NB4 (cell line): Measurements from ENCODE around the gene NCOA3.
A peak's percentile ranks its signal among the peaks of the same experiment; 100 is the strongest.

Experiments
- DNase-seq: peaks from one replicate; pipeline ENCODE4 v3.0.0; 2010; ENCODE audit warnings: low read depth
- H3K4me3 ChIP-seq: one replicate; pipeline ENCODE4 v1.5.1; 2011; ENCODE audit warnings: mild to moderate bottlenecking, low read depth, low read length, moderate library complexity
- CTCF ChIP-seq: IDR thresholded peaks from one replicate; pipeline ENCODE4 v1.5.1; 2012; ENCODE audit warnings: low read depth, low read length
- MAX ChIP-seq: IDR thresholded peaks from 2 replicates; pipeline ENCODE4 v1.6.1; 2011; ENCODE audit warnings: low read depth, low read length
- MYC ChIP-seq: IDR thresholded peaks from 2 replicates; pipeline ENCODE4 v1.6.1; 2011; ENCODE audit warnings: low read depth, low read length
- POLR2A ChIP-seq: IDR thresholded peaks from 2 replicates; pipeline ENCODE4 v1.6.1; 2011; ENCODE audit warnings: mild to moderate bottlenecking; ENCODE audit not compliant: insufficient read length; ENCODE audit errors: extremely low read depth

The NCOA3 gene

GRCh38 chr20:47676219-47676721 is 174.6 kb downstream of the NCOA3 start:
- TF ChIP-seq MYC (no peak), POLR2A (no peak), MAX (no peak), CTCF (no peak)
- no peak for DNase-seq
- no peak overlapping the region for H3K4me3 ChIP-seq

GRCh38 chr20:47676912-47677634 is 175.4 kb downstream of the NCOA3 start:
- peak; percentile 26 for DNase-seq
- TF ChIP-seq MYC (no peak), MAX (no peak), CTCF (no peak)
- no peak overlapping the region for H3K4me3 ChIP-seq

GRCh38 chr20:47677635-47678453 is 176.2 kb downstream of the NCOA3 start:
- H3K4me3 ChIP-seq, result no peak overlapping the region
- peak; percentile 65 for DNase-seq

GRCh38 chr20:47678536-47678935 is 176.8 kb downstream of the NCOA3 start:
- DNase-seq, result no peak
- no peak for TF ChIP-seq POLR2A
- no peak for TF ChIP-seq CTCF
- TF ChIP-seq MAX, result no peak
- H3K4me3 ChIP-seq, result no peak overlapping the region

More at GRCh38 chr20:47677635-47678453, 176.2 kb downstream of the NCOA3 start:
- no peak for TF ChIP-seq MYC
- peak; percentile 76 for TF ChIP-seq CTCF
- TF ChIP-seq POLR2A, result no peak
- TF ChIP-seq MAX, result no peak

- H3K4me3 ChIP-seq, result no peak overlapping the region
- TF ChIP-seq CTCF (no peak), MYC (no peak), POLR2A (no peak), MAX (no peak)
- DNase-seq, result no peak
Observed at GRCh38 chr20:47679462-47679861, 177.8 kb downstream of the NCOA3 start.
